ENCODE results near the gene TTC8.

DNA sequence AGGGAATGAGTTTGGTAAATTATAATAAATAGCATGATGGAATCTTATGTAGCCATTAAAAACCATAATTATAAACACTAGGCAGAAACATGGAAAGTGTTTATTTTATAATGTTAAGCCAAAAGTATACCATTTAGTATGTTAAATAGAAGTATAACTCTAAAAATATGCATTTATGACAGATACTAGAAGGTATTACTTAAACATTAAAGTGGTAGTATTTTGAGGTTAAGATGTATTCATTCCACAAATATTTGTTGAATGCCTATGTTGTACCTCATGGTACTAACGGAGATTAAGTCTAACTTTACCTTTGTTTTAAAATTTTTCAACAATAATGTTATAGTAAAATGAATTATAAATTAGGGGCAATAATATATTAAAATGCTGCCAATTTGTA is 24.1 kb downstream of the TTC8 start:
- no peak for TF ChIP-seq SIN3A (IDR thresholded peaks at IDR 0.05; ENCODE audit: borderline replicate concordance, insufficient read depth, low read length)
- no peak for TF ChIP-seq TAF1 (IDR thresholded peaks at IDR 0.05; ENCODE audit: borderline replicate concordance, insufficient read depth, low read length)

All from PFSK-1 (cell line).